Small intestine (tissue), 7 donors: ENCODE measurements around the gene ASMTL. TPM values are rescaled to one million over a fixed set of nuclear protein-coding genes. Genes with fewer than 3 reads are reported as not detected.

Source experiments
- DNase-seq, 2 donors: peaks; one replicate each; pipeline versions ENCODE4 v3.0.0 to v3.0.0-alpha.2; 2013
- FAIRE-seq: peaks from 2 replicates; lab custom pipeline; 2012; peaks lifted over from hg19 to GRCh38; lab: Jason Lieb, UNC
- H3K27ac ChIP-seq, 3 donors: one replicate each; pipeline ENCODE4 v1.5.1; 2013; ENCODE audit warnings: low read length in 2 of 3, mild to moderate bottlenecking in 2 of 3, control low read depth in 1 of 3, inconsistent platforms in 1 of 3, low read depth in 1 of 3, moderate library complexity in 1 of 3
- H3K27me3 ChIP-seq, 3 donors: one replicate each; pipeline ENCODE4 v1.6.1; 2013; ENCODE audit warnings: low read length in 3 of 3, inconsistent platforms in 1 of 3; ENCODE audit not compliant: control insufficient read depth in 3 of 3, insufficient read depth in 3 of 3
- H3K36me3 ChIP-seq, 3 donors: one replicate each; pipeline ENCODE4 v1.6.1; 2013; ENCODE audit warnings: low read length in 3 of 3, inconsistent platforms in 1 of 3, low read depth in 1 of 3, mild to moderate bottlenecking in 1 of 3, moderate library complexity in 1 of 3; ENCODE audit not compliant: control insufficient read depth in 3 of 3, insufficient read depth in 2 of 3
- H3K4me1 ChIP-seq, 3 donors: one replicate each; pipeline ENCODE4 v1.6.1; 2013; ENCODE audit warnings: low read length in 2 of 3, inconsistent platforms in 1 of 3, low read depth in 1 of 3, mild to moderate bottlenecking in 1 of 3, moderate library complexity in 1 of 3; ENCODE audit not compliant: control insufficient read depth in 3 of 3, insufficient read depth in 2 of 3
- H3K4me3 ChIP-seq, 3 donors: one replicate each; pipeline ENCODE4 v1.5.1; 2013; ENCODE audit warnings: low read length in 3 of 3, control low read depth in 1 of 3, inconsistent platforms in 1 of 3, low read depth in 1 of 3, mild to moderate bottlenecking in 1 of 3, moderate library complexity in 1 of 3
- H3K9me3 ChIP-seq, 2 donors: one replicate each; pipeline ENCODE4 v1.6.1; 2013; ENCODE audit warnings: low read depth in 1 of 2, low read length in 1 of 2; ENCODE audit not compliant: control insufficient read depth in 2 of 2, insufficient read depth in 1 of 2
- WGBS, 3 donors: extraction: QIAGEN DNeasy Blood & Tissue Kit; methylation state at CpG; one replicate each; pipeline ENCODE4 v1.1.7; 2013; 5-methylcytosine and 5-hydroxymethylcytosine counted together
- polyA plus RNA-seq, 4 donors: library from polyadenylated mRNA; stranded (reverse) in 3 of 4; unstranded in 1 of 4; fragments of 200-250 nt in 3 of 4; fragments of 120-200 nt in 1 of 4; gene quantifications; one replicate each; pipeline versions ENCODE4 v1.2.1 to v1.2.3, GENCODE V29; 2013
- donor health status: healthy with polysubstance abuse.
- donor health status: control.
- donor health status: control.
- donor health status: Bipolar disorder and iron deficiency.
- donor health status: healthy.

Gene ASMTL
- polyA plus RNA-seq, 4 donors, result 10.1 to 24.8 (median 17.3) TPM

GRCh38 chrX:1466232-1466661 is 13.5 kb upstream of the ASMTL start:
- WGBS, 3 donors, result 61 to 67% (median 67%) methylated on average over 34 to 36 of the region's 36 CpGs
- no peak for FAIRE-seq
- no peak overlapping the region for H3K27ac ChIP-seq

GRCh38 chrX:1465286-1466231 is 12.8 kb upstream of the ASMTL start:
- FAIRE-seq (no peak), DNase-seq (no peak)
- no peak overlapping the region for H3K27ac ChIP-seq
- no peaks in the 10 kb centered on the region for H3K9me3 ChIP-seq
- WGBS, 3 donors, result 51 to 67% (median 65%) methylated on average over 66 to 75 of the region's 75 CpGs
- peaks cover 0 to 2% (median 2%) of the 10 kb centered on the region in 3 donors for H3K4me1 ChIP-seq
- no peak overlapping the region for H3K4me3 ChIP-seq
- H3K27me3 ChIP-seq, result peaks cover 0 to 7% (median 0%) of the 10 kb centered on the region in 3 donors
- H3K36me3 ChIP-seq, result no peaks in the 10 kb centered on the region

More at GRCh38 chrX:1466232-1466661, 13.5 kb upstream of the ASMTL start:
- DNase-seq, result no peak
- Histone ChIP-seq H3K4me1 (peaks cover 0 to 2% (median 2%) of the 10 kb centered on the region in 3 donors), H3K9me3 (no peaks in the 10 kb centered on the region), H3K36me3 (no peaks in the 10 kb centered on the region), H3K27me3 (peaks cover 0 to 7% (median 0%) of the 10 kb centered on the region in 3 donors), H3K4me3 (no peak overlapping the region)

DNA sequence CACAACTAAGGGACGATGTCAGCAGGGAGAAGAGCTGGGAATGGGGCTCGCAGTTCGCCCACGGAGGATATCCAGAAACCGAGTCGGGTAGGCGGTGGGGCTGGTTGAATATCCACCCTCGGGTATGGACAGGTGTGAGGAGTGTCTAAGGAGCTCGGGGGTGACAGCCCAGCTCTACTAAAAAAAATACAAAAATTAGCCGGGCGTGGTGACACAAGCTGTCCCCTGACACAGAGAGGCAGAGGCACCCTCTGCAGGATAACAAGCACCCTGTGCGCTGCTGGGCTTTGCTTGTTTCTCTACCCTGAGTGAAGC is 12.2 kb upstream of the ASMTL start:
- Histone ChIP-seq H3K27ac (no peak overlapping the region), H3K9me3 (no peaks in the 10 kb centered on the region), H3K36me3 (no peaks in the 10 kb centered on the region), H3K4me1 (peaks cover 0 to 2% (median 2%) of the 10 kb centered on the region in 3 donors), H3K4me3 (no peak overlapping the region), H3K27me3 (peaks cover 0 to 7% (median 0%) of the 10 kb centered on the region in 3 donors)
- 67 to 69% (median 69%) methylated on average over 10 to 12 of the region's 12 CpGs for WGBS, 3 donors
- FAIRE-seq, result no peak
- no peak for DNase-seq

GRCh38 chrX:1464041-1464970 is 11.6 kb upstream of the ASMTL start:
- DNase-seq (no peak), FAIRE-seq (no peak)
- Histone ChIP-seq H3K4me1 (peaks cover 0 to 2% (median 2%) of the 10 kb centered on the region in 3 donors), H3K4me3 (no peak overlapping the region), H3K27ac (no peak overlapping the region), H3K36me3 (no peaks in the 10 kb centered on the region), H3K27me3 (peaks cover 0 to 7% (median 0%) of the 10 kb centered on the region in 3 donors), H3K9me3 (no peaks in the 10 kb centered on the region)
- 71 to 76% (median 72%) methylated on average over 23 to 24 of the region's 24 CpGs for WGBS, 3 donors

- FAIRE-seq (no peak), DNase-seq (no peak)
- Histone ChIP-seq H3K4me1 (peaks cover 0 to 2% (median 2%) of the 10 kb centered on the region in 3 donors), H3K4me3 (no peak overlapping the region), H3K36me3 (no peaks in the 10 kb centered on the region), H3K27ac (no peak overlapping the region), H3K27me3 (peaks cover 0 to 7% (median 0%) of the 10 kb centered on the region in 3 donors), H3K9me3 (no peaks in the 10 kb centered on the region)
- WGBS, 3 donors, result 61 to 85% (median 67%) methylated on average over 5 of the region's 5 CpGs
Observed at GRCh38 chrX:1463581-1463980, 10.9 kb upstream of the ASMTL start.

DNA sequence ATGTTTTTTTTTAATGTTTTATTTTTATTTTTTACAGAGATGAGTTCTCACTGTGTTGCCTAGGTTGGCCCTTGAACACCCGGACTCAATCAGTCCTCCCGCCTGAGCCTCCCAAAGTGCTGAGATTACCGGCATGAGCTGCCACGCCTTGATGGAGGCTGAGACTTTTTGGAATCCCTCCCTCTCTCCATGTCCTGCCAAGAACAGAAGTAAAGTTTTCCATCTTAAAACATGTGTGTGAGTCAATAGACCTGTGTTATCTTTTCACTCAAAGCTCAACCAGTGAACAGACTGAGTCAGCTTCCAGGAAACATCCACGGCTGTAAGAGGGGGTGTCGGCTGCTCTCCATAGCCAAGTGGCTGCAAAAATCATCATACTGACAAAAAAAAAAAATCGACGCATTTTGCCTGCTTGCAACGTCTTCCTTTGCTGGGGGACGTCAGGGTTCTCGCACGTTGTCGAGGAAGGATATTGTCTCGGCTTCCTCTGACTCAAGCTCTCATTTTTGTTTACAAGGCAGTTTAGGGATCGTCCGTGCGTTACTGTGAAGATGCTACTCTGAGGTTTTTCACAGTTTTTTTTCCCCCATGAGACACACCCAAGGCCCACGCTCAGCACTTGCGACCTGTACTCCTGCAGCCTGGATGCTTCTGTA is 10.0 kb upstream of the ASMTL start:
- Histone ChIP-seq H3K4me1 (peaks cover 0 to 2% (median 2%) of the 10 kb centered on the region in 3 donors), H3K27ac (peak overlapping the region in 1 of 3 donors; percentile 76), H3K4me3 (no peak overlapping the region), H3K36me3 (no peaks in the 10 kb centered on the region), H3K9me3 (no peaks in the 10 kb centered on the region), H3K27me3 (peaks cover 0 to 7% (median 0%) of the 10 kb centered on the region in 3 donors)
- DNase-seq (no peak), FAIRE-seq (no peak)
- 57 to 59% (median 58%) methylated on average over 19 of the region's 19 CpGs for WGBS, 3 donors

DNA sequence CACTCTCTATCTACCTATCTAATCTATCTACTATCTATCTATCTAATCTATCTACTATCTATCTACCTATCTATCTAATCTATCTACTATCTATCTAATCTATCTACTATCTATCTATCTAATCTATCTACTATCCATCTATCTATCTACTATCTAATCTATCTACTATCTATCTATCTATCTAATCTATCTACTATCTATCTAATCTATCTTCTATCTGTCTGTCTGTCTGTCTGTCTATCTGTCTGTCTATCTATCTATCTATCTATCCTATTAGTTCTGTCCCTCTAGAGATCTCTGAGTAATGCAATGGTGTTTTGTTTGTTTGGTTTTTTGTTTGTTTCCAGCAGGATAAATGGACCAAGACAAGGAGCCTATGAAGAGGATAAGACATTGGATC is 9.4 kb upstream of the ASMTL start:
- Histone ChIP-seq H3K27ac (peak overlapping the region in 1 of 3 donors; percentile 76), H3K4me1 (peaks cover 0 to 2% (median 2%) of the 10 kb centered on the region in 3 donors), H3K36me3 (no peaks in the 10 kb centered on the region), H3K4me3 (no peak overlapping the region), H3K9me3 (no peaks in the 10 kb centered on the region), H3K27me3 (peaks cover 0 to 7% (median 0%) of the 10 kb centered on the region in 3 donors)
- no peak for DNase-seq
- FAIRE-seq, result peak; percentile 76

GRCh38 chrX:1455948-1456280 is 3.2 kb upstream of the ASMTL start:
- Histone ChIP-seq H3K36me3 (no peaks in the 10 kb centered on the region), H3K27me3 (no peaks in the 10 kb centered on the region), H3K9me3 (no peaks in the 10 kb centered on the region), H3K4me1 (peaks cover 0 to 5% (median 3%) of the 10 kb centered on the region in 3 donors), H3K27ac (no peak overlapping the region), H3K4me3 (no peak overlapping the region)
- no peak for FAIRE-seq
- WGBS, 3 donors, result 66 to 80% (median 74%) methylated on average over 3 of the region's 3 CpGs
- DNase-seq, result no peak
